GM19372 (cell line): ENCODE results near the gene MTX1.

Source experiments
- ATAC-seq: cut with Tn5 transposase; IDR thresholded peaks from one replicate; pipeline ENCODE4 v1.9.1; 2021; ENCODE audit warnings: mild to moderate bottlenecking, low read depth, moderate library complexity; ENCODE audit not compliant: unreplicated experiment

The MTX1 gene

GRCh38 chr1:155254714-155255242 lies 46.3 kb downstream of the MTX1 start:
- no peak for ATAC-seq

GRCh38 chr1:155255243-155256007 lies 46.9 kb downstream of the MTX1 start, which contains the start of gene ENTREP3:
TSS of gene ENTREP3 (minus strand) at chr1:155255483. CDS start at chr1:155254877, 606 bp downstream.
- ATAC-seq, result peak; percentile 45

GRCh38 chr1:155256058-155256852 lies 47.8 kb downstream of the MTX1 start:
- no peak for ATAC-seq

GRCh38 chr1:155260276-155260675 lies 51.8 kb downstream of the MTX1 start:
- ATAC-seq, result no peak

- no peak for ATAC-seq
These were observed 53.0 kb downstream of the MTX1 start for GRCh38 chr1:155261493-155261851.

GRCh38 chr1:155261852-155262673 lies 53.6 kb downstream of the MTX1 start, which contains the start of gene SCAMP3:
TSS of gene SCAMP3 (minus strand) at chr1:155262360. CDS start at chr1:155262151, 209 bp downstream.
- ATAC-seq, result peak; percentile 94

- no peak for ATAC-seq
These were observed 54.6 kb downstream of the MTX1 start for GRCh38 chr1:155263067-155263466.
